Gastroesophageal sphincter (tissue), 3 donors: Measurements from ENCODE around the gene DNAJC24.

Experiments
- CTCF ChIP-seq, 4 experiments: fragments of 200-600 bp in 2 of 4; fragments of 450-650 bp in 2 of 4; sonication (generic) in 1 of 4; IDR thresholded peaks; one replicate each; pipeline ENCODE4 v1.5.1; 2017 to 2019; ENCODE audit warnings: antibody characterized with exemption in 4 of 4, mild to moderate bottlenecking in 2 of 4, moderate library complexity in 2 of 4
- POLR2AphosphoS5 ChIP-seq: sonication (generic); formaldehyde crosslinking; IDR thresholded peaks from one replicate; pipeline ENCODE4 v1.6.1; 2017; ENCODE audit warnings: antibody characterized with exemption

DNA sequence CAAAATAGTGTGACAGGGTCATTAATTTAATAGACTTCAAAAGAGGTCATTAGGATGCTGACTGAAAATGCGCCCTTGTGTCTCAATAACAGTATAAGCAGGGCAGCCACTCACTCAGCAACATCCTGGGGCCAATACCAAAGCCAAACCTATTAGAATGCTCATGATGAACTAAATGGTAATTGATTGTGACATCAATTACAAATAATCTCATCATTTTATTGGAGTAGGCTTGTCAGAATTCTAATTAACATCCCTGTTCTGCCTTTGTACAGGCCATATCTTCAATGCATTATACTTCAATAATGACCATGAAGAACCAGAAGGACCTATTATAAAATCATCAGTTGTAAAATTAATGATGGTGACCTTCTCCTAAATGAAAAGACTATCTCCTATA is 64.2 kb downstream of the DNAJC24 start:
- TF ChIP-seq CTCF (IDR thresholded peaks at IDR 0.05) (no peak), POLR2AphosphoS5 (no peak)
